K562 (cell line): ENCODE measurements around the gene IGDCC3. TPM values are rescaled to one million over a fixed set of nuclear protein-coding genes. Genes with fewer than 3 reads are reported as not detected.

Source experiments
- ATAC-seq: fragments of 200-7000 bp; cut with Tn5 transposase; 3 replicates; pipeline ENCODE4 v1.9.1; 2020; ENCODE audit warnings: moderate library complexity
- BruUV-seq: library from RNA; stranded (reverse); fragments of 400-500 nt; replicated peaks from 2 replicates; lab custom pipeline; 2021; lab: Mats Ljungman, UMichigan
- CTCF ChIA-PET: fragments of 300-600 bp; formaldehyde crosslinking; extraction: SDS; loops from one replicate; lab custom pipeline; 2021; ENCODE audit warnings: low intra/inter-chr PET ratio; lab: Yijun Ruan, JAX
- POLR2A ChIA-PET: fragments of 300-600, 350-650 bp; sonication (Branson Sonifier 250); formaldehyde crosslinking; extraction: SDS; loops from one replicate; lab custom pipeline; 2021; ENCODE audit warnings: antibody characterized with exemption, inconsistent platforms; lab: Yijun Ruan, JAX
- DNase-seq, 4 experiments: peaks; one replicate each; pipeline versions ENCODE4 v3.0.0 to v3.0.0-alpha.2; 2011 to 2018; ENCODE audit warnings: low spot score in 3 of 4, mixed read lengths in 3 of 4; ENCODE audit errors: extremely low read depth in 1 of 4
- FAIRE-seq: peaks from 2 replicates; lab custom pipeline; 2011; peaks lifted over from hg19 to GRCh38; lab: Jason Lieb, UNC
- H2AFZ ChIP-seq: 2 replicates; pipeline ENCODE4 v1.6.0; 2011; ENCODE audit warnings: low read depth, low read length, control low read depth, inconsistent platforms
- H3K27ac ChIP-seq: fragments of 200-600 bp; 3 replicates; pipeline ENCODE4 v1.8.0; 2011; ENCODE audit warnings: low read depth, mild to moderate bottlenecking, control low read depth, inconsistent platforms, low read length, moderate library complexity, mixed read lengths; ENCODE audit errors: extremely low read depth
- H3K27me3 ChIP-seq, 2 experiments: fragments of 300-600 bp in 1 of 2; 2 replicates in 1 of 2; 3 replicates in 1 of 2; pipeline versions ENCODE4 v1.6.0 to v1.8.0; 2011; ENCODE audit warnings: inconsistent platforms in 2 of 2, low read length in 2 of 2, mild to moderate bottlenecking in 1 of 2, mixed read lengths in 1 of 2, moderate library complexity in 1 of 2; ENCODE audit not compliant: control insufficient read depth in 2 of 2, insufficient read depth in 2 of 2
- H3K36me3 ChIP-seq: fragments of 300-600 bp; 3 replicates; pipeline ENCODE4 v1.8.0; 2011; ENCODE audit warnings: mild to moderate bottlenecking, low read length, inconsistent platforms; ENCODE audit not compliant: control insufficient read depth, insufficient read depth
- H3K4me1 ChIP-seq, 2 experiments: fragments of 200-600 bp in 1 of 2; replicated peaks in 1 of 2; 2 replicates in 1 of 2; 3 replicates in 1 of 2; pipeline versions ENCODE4 v1.5.1 to v1.8.0; 2011; ENCODE audit warnings: inconsistent platforms in 2 of 2, low read length in 2 of 2, mild to moderate bottlenecking in 1 of 2, mixed read lengths in 1 of 2, moderate library complexity in 1 of 2; ENCODE audit not compliant: control insufficient read depth in 2 of 2, insufficient read depth in 2 of 2
- H3K4me2 ChIP-seq: 2 replicates; pipeline ENCODE4 v1.6.1; 2011; ENCODE audit warnings: low read length, control low read depth, inconsistent platforms, mixed read lengths; ENCODE audit not compliant: insufficient read depth
- H3K4me3 ChIP-seq: fragments of 200-600 bp; sonication (generic), shearing (Covaris generic); 2 replicates; pipeline ENCODE4 v1.5.1; 2016; ENCODE audit warnings: control low read depth, inconsistent platforms
- H3K79me2 ChIP-seq: fragments of 200-600 bp; 3 replicates; pipeline ENCODE4 v1.8.0; 2011; ENCODE audit warnings: low read length, inconsistent platforms; ENCODE audit not compliant: control insufficient read depth, insufficient read depth
- H3K9ac ChIP-seq, 2 experiments: 2 replicates each; pipeline versions ENCODE4 v1.6.0 to v1.6.1; 2011; ENCODE audit warnings: low read depth in 2 of 2, low read length in 2 of 2, control low read depth in 1 of 2, inconsistent platforms in 1 of 2, mild to moderate bottlenecking in 1 of 2, mixed read lengths in 1 of 2; ENCODE audit not compliant: insufficient read depth in 1 of 2
- H3K9me1 ChIP-seq: one replicate; pipeline ENCODE4 v1.6.0; 2011; ENCODE audit warnings: inconsistent platforms, mild to moderate bottlenecking, low read length, moderate library complexity; ENCODE audit not compliant: control insufficient read depth, insufficient read depth
- H3K9me3 ChIP-seq: replicated peaks from 2 replicates; pipeline ENCODE4 v1.5.1; 2011; ENCODE audit warnings: low read depth, low read length, inconsistent platforms; ENCODE audit not compliant: control insufficient read depth, insufficient read depth
- H4K20me1 ChIP-seq: replicated peaks from 2 replicates; pipeline ENCODE4 v1.6.1; 2011; ENCODE audit warnings: low read length, inconsistent platforms, mixed read lengths; ENCODE audit not compliant: control insufficient read depth, insufficient read depth
- ELF2 ChIP-seq: fragments of 250-450 bp; sonication (Bioruptor Pico); IDR thresholded peaks from 2 replicates; pipeline ENCODE4 v1.5.0; 2021; ENCODE audit warnings: mild to moderate bottlenecking
- NCOA1 ChIP-seq: fragments of 450-650 bp; IDR thresholded peaks from 2 replicates; pipeline ENCODE4 v1.6.1; 2016; ENCODE audit warnings: low read depth
- ZNF507 ChIP-seq: conservative IDR thresholded peaks from 2 replicates; pipeline ENCODE4 v1.6.1; 2017; ENCODE audit warnings: missing genetic modification characterization, missing compliant biosample characterization
- WGBS: fragments of 100-300 bp; shearing (Covaris generic); methylation state at CpG from one replicate; pipeline ENCODE4 v1.1.6; 2016; ENCODE audit warnings: low coverage, mixed read lengths; ENCODE audit not compliant: insufficient coverage; ENCODE audit errors: missing lambda C conversion rate; 5-methylcytosine and 5-hydroxymethylcytosine counted together
- in situ Hi-C: fragments of 300-500 bp; cut with MboI; formaldehyde crosslinking; loops from 4 replicates; pipeline ENCODE4 v1.15.0; 2018; ENCODE audit warnings: inconsistent platforms, mixed read lengths
- intact Hi-C: fragments of 100-400 bp; cut with micrococcal nuclease; formaldehyde crosslinking; loops from 2 replicates; pipeline ENCODE4 v1.14.2; 2022
- polyA plus RNA-seq, 8 experiments: library from polyadenylated mRNA; depleted of rRNA in 4 of 8; stranded (reverse) in 5 of 8; unstranded in 3 of 8; fragments of >200 nt; fragmentation: Nextera tagmentation in 2 of 8; fragmentation: Illumina TruSeq in 1 of 8; extraction: Ambion mirVana in 2 of 8; extraction: Trizol in 1 of 8; gene quantifications; 2 replicates each; pipeline versions ENCODE4 v1.2.1 to v1.2.3, GENCODE V29; 2011 to 2014; ENCODE audit warnings: inconsistent platforms in 1 of 8, missing spikeins in 1 of 8
- total RNA-seq, 7 experiments: library from RNA; depleted of rRNA in 6 of 7; stranded (reverse); fragments of >200 nt in 6 of 7; fragmentation: Illumina TruSeq in 2 of 7; extraction: Trizol in 2 of 7; gene quantifications; 2 replicates each; pipeline versions ENCODE4 v1.2.1 to v1.2.3, GENCODE V29; 2011 to 2021; ENCODE audit warnings: low replicate concordance in 1 of 7
- TF ChIP-seq, protein P1 (sequence below): sonication (generic); formaldehyde crosslinking; IDR thresholded peaks from 2 replicates; pipeline ENCODE4 v1.8.0; 2022; ENCODE audit warnings: mild to moderate bottlenecking, missing genetic modification reagents, borderline replicate concordance
- TF ChIP-seq, protein P2 (sequence below), 2 experiments: fragments of 450-650 bp in 1 of 2; IDR thresholded peaks; 2 replicates each; pipeline ENCODE4 v1.6.1; 2011 to 2017; ENCODE audit warnings: low read depth in 2 of 2, antibody characterized with exemption in 1 of 2, borderline replicate concordance in 1 of 2, low read length in 1 of 2, mild to moderate bottlenecking in 1 of 2, mixed read lengths in 1 of 2; ENCODE audit not compliant: control insufficient read depth in 1 of 2
- TF ChIP-seq, protein P3 (sequence below), 2 experiments: fragments of 450-650 bp in 1 of 2; sonication (generic) in 1 of 2; formaldehyde crosslinking in 1 of 2; IDR thresholded peaks; 2 replicates each; pipeline versions ENCODE4 v1.7.1 to v1.9.0; 2016 to 2022; ENCODE audit warnings: inconsistent platforms in 1 of 2, mild to moderate bottlenecking in 1 of 2, missing genetic modification reagents in 1 of 2

Gene IGDCC3
- total and polyA plus RNA-seq, 9 of the 15 experiments (the other 6 are each of a cell fraction or from before 2014, with no cell fraction given): not detected

GRCh38 chr15:65326117-65326526 lies 51.7 kb downstream of the IGDCC3 start:
- 10% methylated on average over 2 of the region's 12 CpGs for WGBS
- Histone ChIP-seq H2AFZ (no peak overlapping the region), H3K79me2 (no peaks in the 10 kb centered on the region), H3K9ac (no peak overlapping the region; a peak in 1 of 4 replicates), H3K4me1 (peaks cover 0 to 21% of the 10 kb centered on the region in 2 experiments; a peak in 2 of 5 replicates), H3K4me3 (no peak overlapping the region), H4K20me1 (no peaks in the 10 kb centered on the region; the same call in 1 of the 2 replicates), H3K9me1 (no peaks in the 10 kb centered on the region), H3K9me3 (no peaks in the 10 kb centered on the region), H3K36me3 (no peaks in the 10 kb centered on the region), H3K4me2 (no peak overlapping the region), H3K27me3 (peaks cover 19 to 48% of the 10 kb centered on the region in 2 experiments; a peak in 4 of 5 replicates), H3K27ac (no peak overlapping the region)
- POLR2A ChIA-PET: interaction anchor here (2.5 kb wide), 1 partner anchor 21 kb away, joined by 16 read pairs; the partner anchor contains the start of gene RNU5B-1
- no peak for DNase-seq
- CTCF ChIA-PET: no interaction called here
- intact Hi-C loops: no loop called here
- no peak for FAIRE-seq
- BruUV-seq: no TSS peak
- no peak for ATAC-seq
- TF ChIP-seq ZNF507 (no peak), ELF2 (no peak), NCOA1 (no peak)
- TF ChIP-seq, protein P1, sequence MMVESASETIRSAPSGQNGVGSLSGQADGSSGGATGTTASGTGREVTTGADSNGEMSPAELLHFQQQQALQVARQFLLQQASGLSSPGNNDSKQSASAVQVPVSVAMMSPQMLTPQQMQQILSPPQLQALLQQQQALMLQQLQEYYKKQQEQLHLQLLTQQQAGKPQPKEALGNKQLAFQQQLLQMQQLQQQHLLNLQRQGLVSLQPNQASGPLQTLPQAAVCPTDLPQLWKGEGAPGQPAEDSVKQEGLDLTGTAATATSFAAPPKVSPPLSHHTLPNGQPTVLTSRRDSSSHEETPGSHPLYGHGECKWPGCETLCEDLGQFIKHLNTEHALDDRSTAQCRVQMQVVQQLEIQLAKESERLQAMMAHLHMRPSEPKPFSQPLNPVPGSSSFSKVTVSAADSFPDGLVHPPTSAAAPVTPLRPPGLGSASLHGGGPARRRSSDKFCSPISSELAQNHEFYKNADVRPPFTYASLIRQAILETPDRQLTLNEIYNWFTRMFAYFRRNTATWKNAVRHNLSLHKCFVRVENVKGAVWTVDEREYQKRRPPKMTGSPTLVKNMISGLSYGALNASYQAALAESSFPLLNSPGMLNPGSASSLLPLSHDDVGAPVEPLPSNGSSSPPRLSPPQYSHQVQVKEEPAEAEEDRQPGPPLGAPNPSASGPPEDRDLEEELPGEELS (CRISPR knock-in tag): no peak
- TF ChIP-seq, protein P2, sequence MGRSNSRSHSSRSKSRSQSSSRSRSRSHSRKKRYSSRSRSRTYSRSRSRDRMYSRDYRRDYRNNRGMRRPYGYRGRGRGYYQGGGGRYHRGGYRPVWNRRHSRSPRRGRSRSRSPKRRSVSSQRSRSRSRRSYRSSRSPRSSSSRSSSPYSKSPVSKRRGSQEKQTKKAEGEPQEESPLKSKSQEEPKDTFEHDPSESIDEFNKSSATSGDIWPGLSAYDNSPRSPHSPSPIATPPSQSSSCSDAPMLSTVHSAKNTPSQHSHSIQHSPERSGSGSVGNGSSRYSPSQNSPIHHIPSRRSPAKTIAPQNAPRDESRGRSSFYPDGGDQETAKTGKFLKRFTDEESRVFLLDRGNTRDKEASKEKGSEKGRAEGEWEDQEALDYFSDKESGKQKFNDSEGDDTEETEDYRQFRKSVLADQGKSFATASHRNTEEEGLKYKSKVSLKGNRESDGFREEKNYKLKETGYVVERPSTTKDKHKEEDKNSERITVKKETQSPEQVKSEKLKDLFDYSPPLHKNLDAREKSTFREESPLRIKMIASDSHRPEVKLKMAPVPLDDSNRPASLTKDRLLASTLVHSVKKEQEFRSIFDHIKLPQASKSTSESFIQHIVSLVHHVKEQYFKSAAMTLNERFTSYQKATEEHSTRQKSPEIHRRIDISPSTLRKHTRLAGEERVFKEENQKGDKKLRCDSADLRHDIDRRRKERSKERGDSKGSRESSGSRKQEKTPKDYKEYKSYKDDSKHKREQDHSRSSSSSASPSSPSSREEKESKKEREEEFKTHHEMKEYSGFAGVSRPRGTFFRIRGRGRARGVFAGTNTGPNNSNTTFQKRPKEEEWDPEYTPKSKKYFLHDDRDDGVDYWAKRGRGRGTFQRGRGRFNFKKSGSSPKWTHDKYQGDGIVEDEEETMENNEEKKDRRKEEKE (IDR thresholded peaks at IDR 0.05; ENCODE audit: borderline replicate concordance in 1 of 2, control insufficient read depth in 1 of 2, low read depth in 2 of 2, low read length in 1 of 2): no peak
- TF ChIP-seq, protein P3, sequence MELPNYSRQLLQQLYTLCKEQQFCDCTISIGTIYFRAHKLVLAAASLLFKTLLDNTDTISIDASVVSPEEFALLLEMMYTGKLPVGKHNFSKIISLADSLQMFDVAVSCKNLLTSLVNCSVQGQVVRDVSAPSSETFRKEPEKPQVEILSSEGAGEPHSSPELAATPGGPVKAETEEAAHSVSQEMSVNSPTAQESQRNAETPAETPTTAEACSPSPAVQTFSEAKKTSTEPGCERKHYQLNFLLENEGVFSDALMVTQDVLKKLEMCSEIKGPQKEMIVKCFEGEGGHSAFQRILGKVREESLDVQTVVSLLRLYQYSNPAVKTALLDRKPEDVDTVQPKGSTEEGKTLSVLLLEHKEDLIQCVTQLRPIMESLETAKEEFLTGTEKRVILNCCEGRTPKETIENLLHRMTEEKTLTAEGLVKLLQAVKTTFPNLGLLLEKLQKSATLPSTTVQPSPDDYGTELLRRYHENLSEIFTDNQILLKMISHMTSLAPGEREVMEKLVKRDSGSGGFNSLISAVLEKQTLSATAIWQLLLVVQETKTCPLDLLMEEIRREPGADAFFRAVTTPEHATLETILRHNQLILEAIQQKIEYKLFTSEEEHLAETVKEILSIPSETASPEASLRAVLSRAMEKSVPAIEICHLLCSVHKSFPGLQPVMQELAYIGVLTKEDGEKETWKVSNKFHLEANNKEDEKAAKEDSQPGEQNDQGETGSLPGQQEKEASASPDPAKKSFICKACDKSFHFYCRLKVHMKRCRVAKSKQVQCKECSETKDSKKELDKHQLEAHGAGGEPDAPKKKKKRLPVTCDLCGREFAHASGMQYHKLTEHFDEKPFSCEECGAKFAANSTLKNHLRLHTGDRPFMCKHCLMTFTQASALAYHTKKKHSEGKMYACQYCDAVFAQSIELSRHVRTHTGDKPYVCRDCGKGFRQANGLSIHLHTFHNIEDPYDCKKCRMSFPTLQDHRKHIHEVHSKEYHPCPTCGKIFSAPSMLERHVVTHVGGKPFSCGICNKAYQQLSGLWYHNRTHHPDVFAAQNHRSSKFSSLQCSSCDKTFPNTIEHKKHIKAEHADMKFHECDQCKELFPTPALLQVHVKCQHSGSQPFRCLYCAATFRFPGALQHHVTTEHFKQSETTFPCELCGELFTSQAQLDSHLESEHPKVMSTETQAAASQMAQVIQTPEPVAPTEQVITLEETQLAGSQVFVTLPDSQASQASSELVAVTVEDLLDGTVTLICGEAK (IDR thresholded peaks at IDR 0.05): no peak
- TF ChIP-seq, protein P3 (CRISPR knock-in tag; IDR thresholded peaks at IDR 0.05): no peak
- in situ Hi-C loops: no loop called here
